HFFc6 (cell line): ENCODE data around the gene EPHA1. TPM values are rescaled to one million over a fixed set of nuclear protein-coding genes. Genes with fewer than 3 reads are reported as not detected.
A peak's percentile ranks its signal among the peaks of the same experiment; 100 is the strongest.
"Not testable (repeated sequence)": the region's sequence is repeated elsewhere in the genome, so short reads cannot be mapped to it uniquely, and the experiment has no call there.

Source experiments
- DNase-seq: peaks from one replicate; pipeline ENCODE4 v3.0.0-alpha.2; 2018
- H3K27ac Mint-ChIP-seq: 2 replicates; pipeline ENCODE4 v1.8.0; 2020; ENCODE audit warnings: mild to moderate bottlenecking, mixed read lengths
- H3K27me3 Mint-ChIP-seq: 2 replicates; pipeline ENCODE4 v1.8.0; 2021; ENCODE audit warnings: mild to moderate bottlenecking, moderate library complexity, mixed read lengths; ENCODE audit not compliant: insufficient read depth
- H3K36me3 Mint-ChIP-seq: 2 replicates; pipeline ENCODE4 v1.8.0; 2021; ENCODE audit warnings: low read depth, mixed read lengths
- H3K4me1 Mint-ChIP-seq: 2 replicates; pipeline ENCODE4 v1.8.0; 2020; ENCODE audit warnings: low read depth, mixed read lengths
- H3K4me3 Mint-ChIP-seq: 2 replicates; pipeline ENCODE4 v1.8.0; 2020; ENCODE audit warnings: mild to moderate bottlenecking, moderate library complexity, mixed read lengths
- H3K9me3 Mint-ChIP-seq: 2 replicates; pipeline ENCODE4 v1.8.0; 2020; ENCODE audit warnings: mild to moderate bottlenecking, mixed read lengths
- CTCF ChIP-seq: fragments of 200-600 bp; sonication (generic); IDR thresholded peaks from 2 replicates; pipeline ENCODE4 v1.5.0; 2021; ENCODE audit warnings: antibody characterized with exemption, mild to moderate bottlenecking
- total RNA-seq, 6 experiments: library from RNA; stranded (reverse); fragmentation: NEBNext Ultra II Directional; extraction: Animal tissue kit (Norgen Biotek cat#: 25700); gene quantifications; 2 replicates in 1 of 6; 3 replicates in 5 of 6; pipeline ENCODE4 v1.2.3, GENCODE V29; 2021

EPHA1 gene
- total RNA-seq, 6 experiments from 2014 or later = not detected

GRCh38 chr7:143418681-143419458 lies 10.2 kb upstream of the EPHA1 start:
- no peak overlapping the region for H3K4me3 Mint-ChIP-seq
- H3K27me3 Mint-ChIP-seq = no peaks in the 10 kb centered on the region
- no peaks in the 10 kb centered on the region for H3K36me3 Mint-ChIP-seq
- no peak for DNase-seq
- TF ChIP-seq CTCF = no peak
- no peaks in the 10 kb centered on the region for H3K9me3 Mint-ChIP-seq
- peaks cover 28% of the 10 kb centered on the region for H3K4me1 Mint-ChIP-seq
- no peak overlapping the region for H3K27ac Mint-ChIP-seq

- Mint-ChIP-seq H3K27me3 (no peaks in the 10 kb centered on the region), H3K4me1 (peaks cover 28% of the 10 kb centered on the region), H3K9me3 (no peaks in the 10 kb centered on the region), H3K27ac (peak overlapping the region; percentile 16; the same call in 1 of the 2 replicates), H3K4me3 (no peak overlapping the region), H3K36me3 (no peaks in the 10 kb centered on the region)
- TF ChIP-seq CTCF = no peak
- DNase-seq = peak; percentile 37
These were observed 9.2 kb upstream of the EPHA1 start for GRCh38 chr7:143417734-143418383.

- H3K4me1 Mint-ChIP-seq = peaks cover 28% of the 10 kb centered on the region
- no peaks in the 10 kb centered on the region for H3K27me3 Mint-ChIP-seq
- H3K4me3 Mint-ChIP-seq = no peak overlapping the region
- H3K27ac Mint-ChIP-seq = no peak overlapping the region
- peak; percentile 94 for TF ChIP-seq CTCF
- peak; percentile 39 for DNase-seq
- no peaks in the 10 kb centered on the region for H3K36me3 Mint-ChIP-seq
- H3K9me3 Mint-ChIP-seq = no peaks in the 10 kb centered on the region
These were observed 8.0 kb upstream of the EPHA1 start for GRCh38 chr7:143416565-143417149.

- Mint-ChIP-seq H3K4me3 (no peak overlapping the region), H3K27me3 (no peaks in the 10 kb centered on the region), H3K4me1 (peaks cover 28% of the 10 kb centered on the region), H3K27ac (no peak overlapping the region), H3K9me3 (no peaks in the 10 kb centered on the region), H3K36me3 (no peaks in the 10 kb centered on the region)
- no peak for TF ChIP-seq CTCF
- no peak for DNase-seq
These were observed 7.2 kb upstream of the EPHA1 start for GRCh38 chr7:143415742-143416397.

GRCh38 chr7:143415209-143415608 lies 6.6 kb upstream of the EPHA1 start:
- not testable (repeated sequence) for H3K4me3 Mint-ChIP-seq, DNase-seq, H3K27ac Mint-ChIP-seq, H3K9me3 Mint-ChIP-seq, H3K36me3 Mint-ChIP-seq, H3K27me3 Mint-ChIP-seq
- peaks cover 35% of the 10 kb centered on the region for H3K4me1 Mint-ChIP-seq
